Esophagus squamous epithelium (tissue), 4 donors: Measurements from ENCODE around the gene DDX51.

Experiments used
- CTCF ChIP-seq, 6 experiments: fragments of 450-650 bp in 4 of 6; fragments of 200-600 bp in 2 of 6; sonication (generic) in 2 of 6; IDR thresholded peaks; one replicate each; pipeline ENCODE4 v1.5.1; 2016 to 2019; ENCODE audit warnings: antibody characterized with exemption in 6 of 6, mild to moderate bottlenecking in 4 of 6, moderate library complexity in 4 of 6
- POLR2A ChIP-seq, 4 donors: fragments of 450-650 bp; IDR thresholded peaks; one replicate each; pipeline ENCODE4 v1.6.1; 2017; ENCODE audit warnings: antibody characterized with exemption in 4 of 4, mild to moderate bottlenecking in 4 of 4, moderate library complexity in 3 of 4

GRCh38 chr12:132144115-132144809 is at the start of gene DDX51, which contains the start of gene NOC4L:
- peak in 2 of 4 donors; percentile 49 to 51 for TF ChIP-seq POLR2A (IDR thresholded peaks at IDR 0.05)
- peak in 3 of 6 experiments; percentile 21 to 67 (median 25) for TF ChIP-seq CTCF (IDR thresholded peaks at IDR 0.05)
